Measurements from ENCODE around the gene MPZL3.
"Not testable (repeated sequence)": the region's sequence is repeated elsewhere in the genome, so short reads cannot be mapped to it uniquely, and the experiment has no call there.

The MPZL3 gene

DNA sequence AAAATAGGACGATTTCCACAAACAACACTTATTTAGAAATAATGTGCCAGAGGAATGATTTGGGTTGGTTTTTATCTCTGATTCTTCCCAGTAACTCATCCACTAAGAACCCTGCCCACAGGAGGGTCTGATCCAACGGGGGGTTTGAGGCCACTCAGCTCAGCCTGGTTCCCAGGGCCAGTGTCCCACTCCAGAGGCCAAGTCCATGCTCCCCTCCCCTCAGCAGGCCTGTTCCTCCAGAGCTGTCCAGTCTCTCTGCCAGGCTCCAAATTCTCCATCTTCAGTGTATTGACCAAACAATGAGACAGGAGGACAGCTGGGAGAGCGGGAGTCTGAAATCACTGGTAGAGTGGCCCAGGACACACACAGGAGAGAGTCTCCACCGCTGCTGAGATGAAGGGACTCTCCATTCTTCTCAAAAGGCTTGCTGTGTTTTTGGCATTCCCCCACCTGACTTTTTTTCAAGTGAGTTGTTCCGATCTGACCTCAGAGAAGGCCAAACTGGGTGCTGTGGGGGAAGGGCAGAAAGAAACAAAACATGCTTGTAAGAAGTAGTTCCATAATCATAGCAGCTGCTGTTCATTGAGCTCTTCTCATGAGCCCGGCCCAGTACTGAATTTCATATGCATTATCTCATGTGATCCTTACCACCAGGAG, 58.1 kb downstream of the MPZL3 start:
- no peak overlapping the region for H3K4me2 ChIP-seq
- H3K27ac ChIP-seq, result no peak overlapping the region
- H3K4me3 ChIP-seq (IDR thresholded peaks at IDR 0.05; ENCODE audit: insufficient read depth, low read depth, low read length), result no peak overlapping the region
- no peak overlapping the region for H2AFZ ChIP-seq (ENCODE audit: low read depth)
- H4K20me1 ChIP-seq (ENCODE audit: insufficient read depth), result no peaks in the 10 kb centered on the region
- TF ChIP-seq, protein P1, sequence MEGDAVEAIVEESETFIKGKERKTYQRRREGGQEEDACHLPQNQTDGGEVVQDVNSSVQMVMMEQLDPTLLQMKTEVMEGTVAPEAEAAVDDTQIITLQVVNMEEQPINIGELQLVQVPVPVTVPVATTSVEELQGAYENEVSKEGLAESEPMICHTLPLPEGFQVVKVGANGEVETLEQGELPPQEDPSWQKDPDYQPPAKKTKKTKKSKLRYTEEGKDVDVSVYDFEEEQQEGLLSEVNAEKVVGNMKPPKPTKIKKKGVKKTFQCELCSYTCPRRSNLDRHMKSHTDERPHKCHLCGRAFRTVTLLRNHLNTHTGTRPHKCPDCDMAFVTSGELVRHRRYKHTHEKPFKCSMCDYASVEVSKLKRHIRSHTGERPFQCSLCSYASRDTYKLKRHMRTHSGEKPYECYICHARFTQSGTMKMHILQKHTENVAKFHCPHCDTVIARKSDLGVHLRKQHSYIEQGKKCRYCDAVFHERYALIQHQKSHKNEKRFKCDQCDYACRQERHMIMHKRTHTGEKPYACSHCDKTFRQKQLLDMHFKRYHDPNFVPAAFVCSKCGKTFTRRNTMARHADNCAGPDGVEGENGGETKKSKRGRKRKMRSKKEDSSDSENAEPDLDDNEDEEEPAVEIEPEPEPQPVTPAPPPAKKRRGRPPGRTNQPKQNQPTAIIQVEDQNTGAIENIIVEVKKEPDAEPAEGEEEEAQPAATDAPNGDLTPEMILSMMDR (conservative IDR thresholded peaks at IDR 0.05; ENCODE audit: low read depth, low read length), result no peak
- no peaks in the 10 kb centered on the region for H3K79me2 ChIP-seq (ENCODE audit: insufficient read depth, low read depth)
- H3K36me3 ChIP-seq (ENCODE audit: insufficient read depth), result no peaks in the 10 kb centered on the region
- peaks cover 4% of the 10 kb centered on the region for H3K4me1 ChIP-seq (ENCODE audit: low read depth, poor library complexity, severe bottlenecking)
- H3K27me3 ChIP-seq (ENCODE audit: insufficient read depth, low read depth), result no peaks in the 10 kb centered on the region
- no peak overlapping the region for H3K9ac ChIP-seq

DNA sequence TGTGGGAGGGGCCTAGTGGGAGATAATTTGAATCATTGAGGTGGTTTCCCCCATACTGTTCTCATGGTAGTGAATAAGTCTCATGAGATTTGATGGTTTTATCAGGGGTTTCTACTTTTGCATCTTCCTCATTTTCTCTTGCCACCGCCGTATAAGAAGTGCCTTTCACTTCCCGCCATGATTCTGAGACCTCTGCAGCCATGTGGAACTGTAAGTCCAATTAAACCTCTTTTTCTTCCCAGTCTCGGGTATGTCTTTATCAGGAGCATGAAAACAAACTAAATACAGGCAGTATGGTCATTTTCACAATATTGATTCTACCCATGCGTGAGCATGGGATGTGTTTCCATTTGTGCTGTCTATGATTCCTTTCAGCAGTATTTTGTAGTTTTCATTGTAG, 59.3 kb downstream of the MPZL3 start:
- H3K4me3 ChIP-seq (IDR thresholded peaks at IDR 0.05; ENCODE audit: insufficient read depth, low read depth, low read length); H2AFZ ChIP-seq (ENCODE audit: low read depth); H3K9ac ChIP-seq; H3K4me2 ChIP-seq; H4K20me1 ChIP-seq (ENCODE audit: insufficient read depth); H3K79me2 ChIP-seq (ENCODE audit: insufficient read depth, low read depth); H3K27me3 ChIP-seq (ENCODE audit: insufficient read depth, low read depth); H3K27ac ChIP-seq; H3K4me1 ChIP-seq (ENCODE audit: low read depth, poor library complexity, severe bottlenecking); H3K36me3 ChIP-seq (ENCODE audit: insufficient read depth): not testable (repeated sequence)

DNA sequence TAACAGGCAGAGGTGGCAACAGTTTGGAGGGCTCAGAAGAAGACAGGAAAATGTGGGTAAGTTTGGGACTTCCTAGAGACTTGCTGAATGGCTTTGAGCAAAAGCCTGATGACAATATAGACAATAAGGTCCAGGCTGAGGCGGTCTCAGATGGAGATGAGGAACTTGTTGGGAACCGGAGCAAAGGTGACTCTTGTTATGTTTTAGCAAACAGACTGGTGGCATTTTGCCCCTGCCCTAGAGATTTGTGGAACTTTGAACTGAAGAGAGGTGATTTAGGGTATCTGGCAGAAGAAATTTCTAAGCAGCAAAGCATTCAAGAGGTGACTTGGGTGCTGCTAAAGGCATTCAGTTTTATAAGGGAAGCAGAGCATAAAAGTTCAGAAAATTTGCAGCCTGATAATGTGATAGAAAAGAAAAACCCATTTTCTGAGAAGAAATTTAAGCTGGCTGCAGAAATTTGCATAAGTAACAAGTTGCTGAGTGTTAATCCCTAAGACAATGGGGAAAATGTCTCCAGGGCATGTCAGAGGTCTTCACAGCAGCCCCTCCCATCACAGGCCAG, 61.1 kb downstream of the MPZL3 start:
- H3K4me1 ChIP-seq (ENCODE audit: low read depth, poor library complexity, severe bottlenecking); H3K4me2 ChIP-seq; H3K27ac ChIP-seq; H3K36me3 ChIP-seq (ENCODE audit: insufficient read depth); H2AFZ ChIP-seq (ENCODE audit: low read depth); H3K9ac ChIP-seq; H3K79me2 ChIP-seq (ENCODE audit: insufficient read depth, low read depth); H4K20me1 ChIP-seq (ENCODE audit: insufficient read depth); H3K4me3 ChIP-seq (IDR thresholded peaks at IDR 0.05; ENCODE audit: insufficient read depth, low read depth, low read length); H3K27me3 ChIP-seq (ENCODE audit: insufficient read depth, low read depth): not testable (repeated sequence)

DNA sequence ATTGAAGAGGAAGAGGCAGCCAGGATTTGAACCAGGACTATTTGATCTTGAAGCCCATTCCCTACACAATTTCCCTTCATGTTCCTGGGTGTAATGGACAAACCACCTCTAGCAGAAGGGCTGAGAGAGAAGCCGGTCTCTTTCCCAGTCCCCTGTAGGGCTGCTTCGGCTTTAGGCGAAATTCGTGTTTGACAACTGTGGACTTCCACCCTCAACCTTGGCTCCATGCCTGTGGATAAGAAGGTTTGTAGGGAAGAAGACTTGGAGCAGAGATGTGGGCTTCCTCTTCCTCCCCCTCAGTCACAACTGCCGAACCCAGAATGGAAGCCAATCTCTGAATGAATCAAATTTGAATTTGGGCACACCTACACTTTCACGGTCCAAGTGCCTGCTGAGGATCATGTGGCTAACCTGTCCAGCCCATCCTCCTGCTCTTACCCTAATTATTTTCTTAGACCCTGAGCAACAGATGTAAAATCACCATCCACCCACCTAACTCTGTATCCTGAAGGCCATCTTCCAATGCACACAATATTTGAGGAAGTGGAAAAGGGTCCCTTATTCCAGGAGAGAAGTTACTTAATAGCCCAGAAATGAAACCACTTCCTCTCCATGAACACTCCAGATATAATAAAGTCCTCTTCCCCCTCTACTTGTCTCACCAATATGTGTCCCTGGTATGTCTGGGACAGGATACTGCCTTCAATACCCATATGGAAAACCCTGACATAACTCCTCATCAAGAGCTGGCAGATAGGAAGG, 65.6 kb downstream of the MPZL3 start:
- Histone ChIP-seq H2AFZ (ENCODE audit: low read depth) (no peak overlapping the region), H3K4me1 (ENCODE audit: low read depth, poor library complexity, severe bottlenecking) (no peaks in the 10 kb centered on the region)
- TF ChIP-seq, protein P1 (conservative IDR thresholded peaks at IDR 0.05; ENCODE audit: low read depth, low read length), result no peak

DNA sequence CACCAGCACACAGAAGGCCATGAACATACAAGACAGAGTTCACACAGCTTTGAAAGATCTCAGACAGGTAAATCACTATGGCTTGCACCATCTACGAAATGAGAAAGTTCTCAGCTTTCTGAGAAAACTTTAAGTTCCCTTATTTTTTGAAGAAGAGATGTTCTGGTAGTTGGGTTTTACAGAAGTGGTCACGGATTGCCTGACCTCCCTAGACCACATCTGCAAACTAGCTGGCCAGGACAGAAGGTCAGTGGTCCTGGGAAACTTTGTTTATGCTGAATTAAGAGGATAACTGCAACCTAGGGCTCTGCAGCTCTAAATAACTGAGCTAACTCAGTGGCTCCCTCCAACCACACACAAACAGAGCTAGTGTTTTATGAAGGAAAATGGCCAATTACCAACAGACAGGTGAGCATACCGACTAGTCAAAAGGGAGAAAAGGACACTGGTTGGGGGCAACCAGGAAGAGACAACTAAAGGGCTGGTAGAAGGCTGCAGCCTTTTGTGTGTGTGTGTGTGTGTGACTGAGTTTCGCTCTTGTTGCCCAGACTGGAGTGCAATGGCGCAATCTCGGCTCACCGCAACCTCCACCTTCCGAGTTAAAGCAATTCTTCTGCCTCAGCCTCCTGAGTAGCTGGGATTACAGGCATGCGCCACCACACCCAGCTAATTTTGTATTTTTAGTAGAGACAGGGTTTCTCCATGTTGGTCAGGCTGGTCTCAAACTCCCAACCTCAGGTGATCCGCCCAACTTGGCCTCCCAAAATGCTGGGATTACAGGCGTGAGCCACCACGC, 67.2 kb downstream of the MPZL3 start:
- TF ChIP-seq, protein P1 (conservative IDR thresholded peaks at IDR 0.05; ENCODE audit: low read depth, low read length), result no peak
- no peak overlapping the region for H3K4me2 ChIP-seq
- H3K27me3 ChIP-seq (ENCODE audit: insufficient read depth, low read depth), result no peaks in the 10 kb centered on the region
- no peaks in the 10 kb centered on the region for H4K20me1 ChIP-seq (ENCODE audit: insufficient read depth)
- H3K9ac ChIP-seq, result no peak overlapping the region
- no peak overlapping the region for H3K4me3 ChIP-seq (IDR thresholded peaks at IDR 0.05; ENCODE audit: insufficient read depth, low read depth, low read length)
- no peak overlapping the region for H2AFZ ChIP-seq (ENCODE audit: low read depth)
- no peaks in the 10 kb centered on the region for H3K79me2 ChIP-seq (ENCODE audit: insufficient read depth, low read depth)
- no peaks in the 10 kb centered on the region for H3K4me1 ChIP-seq (ENCODE audit: low read depth, poor library complexity, severe bottlenecking)
- H3K27ac ChIP-seq, result no peak overlapping the region
- no peaks in the 10 kb centered on the region for H3K36me3 ChIP-seq (ENCODE audit: insufficient read depth)

More for the DNA sequence above, 65.6 kb downstream of the MPZL3 start:
- Histone ChIP-seq H3K9ac (no peak overlapping the region), H3K79me2 (ENCODE audit: insufficient read depth, low read depth) (no peaks in the 10 kb centered on the region), H3K36me3 (ENCODE audit: insufficient read depth) (no peaks in the 10 kb centered on the region), H3K4me3 (IDR thresholded peaks at IDR 0.05; ENCODE audit: insufficient read depth, low read depth, low read length) (no peak overlapping the region), H3K4me2 (no peak overlapping the region), H4K20me1 (ENCODE audit: insufficient read depth) (no peaks in the 10 kb centered on the region), H3K27me3 (ENCODE audit: insufficient read depth, low read depth) (no peaks in the 10 kb centered on the region), H3K27ac (no peak overlapping the region)

DNA sequence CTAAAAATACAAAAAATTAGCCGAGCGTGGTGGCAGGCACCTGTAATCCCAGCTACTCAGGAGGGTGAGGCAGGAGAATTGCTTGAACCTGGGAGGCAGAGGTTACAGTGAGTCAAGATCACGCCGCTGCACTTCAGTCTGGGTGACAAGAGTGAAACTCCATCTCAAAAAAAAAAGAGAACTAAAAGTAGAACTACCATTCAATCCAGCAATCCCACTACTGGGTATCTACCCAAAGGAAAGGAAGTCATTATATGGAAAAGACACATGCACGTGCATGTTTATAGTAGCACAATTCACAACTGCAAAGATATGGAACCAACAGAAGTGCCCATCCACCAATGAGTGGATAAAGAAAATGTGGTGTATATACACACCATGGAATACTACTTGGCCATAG, 68.5 kb downstream of the MPZL3 start:
- not testable (repeated sequence) for H4K20me1 ChIP-seq (ENCODE audit: insufficient read depth); H3K9ac ChIP-seq; H3K36me3 ChIP-seq (ENCODE audit: insufficient read depth); H3K27me3 ChIP-seq (ENCODE audit: insufficient read depth, low read depth); H3K27ac ChIP-seq; H3K4me3 ChIP-seq (IDR thresholded peaks at IDR 0.05; ENCODE audit: insufficient read depth, low read depth, low read length); H3K4me2 ChIP-seq; H3K79me2 ChIP-seq (ENCODE audit: insufficient read depth, low read depth); H2AFZ ChIP-seq (ENCODE audit: low read depth); H3K4me1 ChIP-seq (ENCODE audit: low read depth, poor library complexity, severe bottlenecking)

All from KMS-11 (cell line).